ENCODE measurements around the gene MROH8. TPM values are rescaled to one million over a fixed set of nuclear protein-coding genes. Genes with fewer than 3 reads are reported as not detected.

The MROH8 gene
- polyA plus RNA-seq, 2 of the 4 experiments (the other 2 are of a cell fraction) = 1.3 to 3.3 TPM

GRCh38 chr20:37226889-37227288 is 47.5 kb upstream of the MROH8 start:
- ChIA-PET CTCF (interaction anchor here (1.2 to 1.5 kb wide), 3 partner anchors 10 to 31 kb away, joined by 3 to 5 read pairs (median 4); no protein-coding TSS in a partner anchor), POLR2A (no interaction called here)
- Histone ChIP-seq H3K27ac (no peak overlapping the region), H3K4me1 (no peaks in the 10 kb centered on the region), H3K4me2 (no peak overlapping the region), H3K9me3 (no peaks in the 10 kb centered on the region), H3K4me3 (no peak overlapping the region)
- 89% methylated on average over 3 of the region's 3 CpGs for WGBS (ENCODE audit: missing lambda C conversion rate)
- FAIRE-seq (no peak), DNase-seq (ENCODE audit: low read depth in 1 of 2, low spot score in 1 of 2) (no peak), ATAC-seq (no peak)
- TF ChIP-seq EP300 (IDR thresholded peaks at IDR 0.05) = no peak
- no peak for TF ChIP-seq CHD4 (IDR thresholded peaks at IDR 0.05; ENCODE audit: borderline replicate concordance)
- TF ChIP-seq BCL3 (IDR thresholded peaks at IDR 0.05) = no peak
- no peak for TF ChIP-seq JUNB (IDR thresholded peaks at IDR 0.05)
- TF ChIP-seq SREBF2 (IDR thresholded peaks at IDR 0.05) = no peak
- TF ChIP-seq KDM5A (IDR thresholded peaks at IDR 0.05) = no peak
- no peak for TF ChIP-seq HDAC2 (IDR thresholded peaks at IDR 0.05)
- TF ChIP-seq BHLHE40 (IDR thresholded peaks at IDR 0.05; ENCODE audit: low read depth, low read length) = no peak
- no peak for TF ChIP-seq USF2 (IDR thresholded peaks at IDR 0.05)

GRCh38 chr20:37225146-37225545 is 45.8 kb upstream of the MROH8 start:
- no peaks in the 10 kb centered on the region for H3K9me3 ChIP-seq
- no peaks in the 10 kb centered on the region for H3K4me1 ChIP-seq

GRCh38 chr20:37223053-37223452 is 43.7 kb upstream of the MROH8 start:
- POLR2A ChIA-PET = interaction anchor here (0.7 kb wide), 1 partner anchor 10 kb away, joined by 3 read pairs; no protein-coding TSS in a partner anchor
- CTCF ChIA-PET = interaction anchor here (0.7 to 3.1 kb wide), 7 partner anchors 9 to 902 kb away, joined by 3 to 13 read pairs (median 5); no protein-coding TSS in a partner anchor
- no peak overlapping the region for H3K27ac ChIP-seq
- FAIRE-seq (no peak), ATAC-seq (peak; percentile 56 to 77; a peak in 4 of 6 replicates), DNase-seq (ENCODE audit: low read depth in 1 of 2, low spot score in 1 of 2) (peak in 1 of 2 experiments; percentile 29)
- H3K4me3 ChIP-seq = no peak overlapping the region
- H3K4me2 ChIP-seq = no peak overlapping the region
- H3K9me3 ChIP-seq = no peaks in the 10 kb centered on the region
- H3K4me1 ChIP-seq = no peaks in the 10 kb centered on the region
- TF ChIP-seq MYC (IDR thresholded peaks at IDR 0.05; ENCODE audit: borderline replicate concordance, low read length) (no peak), USF2 (IDR thresholded peaks at IDR 0.05) (peak; percentile 53; the same call in 1 of the 2 replicates)

More at GRCh38 chr20:37225146-37225545, 45.8 kb upstream of the MROH8 start:
- TF ChIP-seq HES2 (IDR thresholded peaks at IDR 0.05) = no peak
- Histone ChIP-seq H3K4me2 (no peak overlapping the region), H3K4me3 (no peak overlapping the region), H3K27ac (no peak overlapping the region)
- FAIRE-seq (no peak), DNase-seq (ENCODE audit: low read depth in 1 of 2, low spot score in 1 of 2) (no peak), ATAC-seq (no peak)
- CTCF ChIA-PET = interaction anchor here (1.0 to 3.1 kb wide), 5 partner anchors 16 to 339 kb away, joined by 3 to 13 read pairs (median 5); no protein-coding TSS in a partner anchor
- WGBS (ENCODE audit: missing lambda C conversion rate) = 95% methylated on average over 5 of the region's 5 CpGs
- POLR2A ChIA-PET = no interaction called here

GRCh38 chr20:37222086-37222485 is 42.7 kb upstream of the MROH8 start:
- no peak for FAIRE-seq
- no peak for DNase-seq (ENCODE audit: low read depth in 1 of 2, low spot score in 1 of 2)
- ATAC-seq = no peak
- no peak overlapping the region for H3K27ac ChIP-seq
- no peak for TF ChIP-seq REST (IDR thresholded peaks at IDR 0.05)
- no peak for TF ChIP-seq CHD2 (IDR thresholded peaks at IDR 0.05; ENCODE audit: low read length, partially characterized antibody)
- TF ChIP-seq HOXB13 (CRISPR knock-in tag; IDR thresholded peaks at IDR 0.05; ENCODE audit: low read depth) = no peak
- no peak for TF ChIP-seq TFCP2L1 (CRISPR knock-in tag; IDR thresholded peaks at IDR 0.05)
- no peak for TF ChIP-seq BCL3 (IDR thresholded peaks at IDR 0.05)
- no peak for TF ChIP-seq GATA3 (IDR thresholded peaks at IDR 0.05; ENCODE audit: borderline replicate concordance)
- TF ChIP-seq CBX2 (IDR thresholded peaks at IDR 0.05; ENCODE audit: borderline replicate concordance, low read depth) = no peak
- TF ChIP-seq PHF8 (IDR thresholded peaks at IDR 0.05; ENCODE audit: borderline replicate concordance, low read depth) = no peak
- TF ChIP-seq CEBPB (IDR thresholded peaks at IDR 0.05) = no peak
- no peak for TF ChIP-seq HEYL (CRISPR knock-in tag; IDR thresholded peaks at IDR 0.05)
- no peak for TF ChIP-seq POLR2AphosphoS2 (conservative IDR thresholded peaks at IDR 0.05; ENCODE audit: low read length)
- TF ChIP-seq SREBF2 (IDR thresholded peaks at IDR 0.05) = no peak
- H3K4me2 ChIP-seq = no peak overlapping the region
- ChIA-PET CTCF (interaction anchor here (0.5 to 2.4 kb wide), 5 partner anchors 8 to 313 kb away, joined by 3 to 10 read pairs (median 3); no protein-coding TSS in a partner anchor), POLR2A (no interaction called here)
- no peaks in the 10 kb centered on the region for H3K4me1 ChIP-seq
- 95% methylated on average over 4 of the region's 4 CpGs for WGBS (ENCODE audit: missing lambda C conversion rate)
- no peak overlapping the region for H3K4me3 ChIP-seq
- H3K9me3 ChIP-seq = no peaks in the 10 kb centered on the region
